Mesenchymal stem cell (in vitro differentiated cells and primary cell): ENCODE data around the gene ANKH.
A peak's percentile ranks its signal among the peaks of the same experiment; 100 is the strongest.

Source experiments
- DNase-seq: peaks from one replicate; pipeline ENCODE4 v3.0.0-alpha.2; 2013
- H2AFZ ChIP-seq: one replicate; pipeline ENCODE4 v1.6.1; 2013; ENCODE audit warnings: low read depth, mild to moderate bottlenecking, control low read depth, inconsistent platforms, low read length, moderate library complexity
- H2AK5ac ChIP-seq: 2 replicates; pipeline ENCODE4 v1.6.1; 2013; ENCODE audit warnings: low read length, moderate library complexity, mild to moderate bottlenecking, inconsistent platforms; ENCODE audit not compliant: severe bottlenecking
- H2BK120ac ChIP-seq: one replicate; pipeline ENCODE4 v1.6.1; 2013; ENCODE audit warnings: low read depth, mild to moderate bottlenecking, inconsistent platforms, low read length, moderate library complexity
- H2BK12ac ChIP-seq, 2 experiments: one replicate each; pipeline ENCODE4 v1.6.1; 2013; ENCODE audit warnings: inconsistent platforms in 2 of 2, low read length in 2 of 2, mild to moderate bottlenecking in 2 of 2, moderate library complexity in 2 of 2, control low read depth in 1 of 2
- H2BK15ac ChIP-seq: one replicate; pipeline ENCODE4 v1.6.1; 2013; ENCODE audit warnings: mild to moderate bottlenecking, low read depth, inconsistent platforms; ENCODE audit not compliant: poor library complexity, severe bottlenecking
- H2BK5ac ChIP-seq: 2 replicates; pipeline ENCODE4 v1.6.1; 2013; ENCODE audit warnings: low read depth, mild to moderate bottlenecking, low read length, control low read depth, inconsistent platforms; ENCODE audit not compliant: poor library complexity, severe bottlenecking
- H3K14ac ChIP-seq, 2 experiments: one replicate each; pipeline ENCODE4 v1.6.1; 2013; ENCODE audit warnings: inconsistent platforms in 2 of 2, low read length in 2 of 2, control low read depth in 1 of 2, mild to moderate bottlenecking in 1 of 2, moderate library complexity in 1 of 2
- H3K18ac ChIP-seq, 2 experiments: one replicate each; pipeline ENCODE4 v1.6.1; 2013; ENCODE audit warnings: inconsistent platforms in 2 of 2, low read length in 2 of 2, control low read depth in 1 of 2, low read depth in 1 of 2, mild to moderate bottlenecking in 1 of 2
- H3K23ac ChIP-seq, 2 experiments: one replicate each; pipeline ENCODE4 v1.6.1; 2013; ENCODE audit warnings: inconsistent platforms in 2 of 2, low read length in 2 of 2, mild to moderate bottlenecking in 2 of 2, moderate library complexity in 2 of 2, control low read depth in 1 of 2
- H3K27ac ChIP-seq: 2 replicates; pipeline ENCODE4 v1.5.1; 2013; ENCODE audit warnings: mild to moderate bottlenecking, moderate library complexity, low read length, control low read depth, inconsistent platforms; ENCODE audit not compliant: poor library complexity, severe bottlenecking
- H3K27me3 ChIP-seq, 2 experiments: 2 replicates each; pipeline versions ENCODE4 v1.6.1 to v1.7.0; 2013; ENCODE audit warnings: low read length in 2 of 2, mild to moderate bottlenecking in 2 of 2, moderate library complexity in 2 of 2, control low read depth in 1 of 2, inconsistent platforms in 1 of 2; ENCODE audit not compliant: control insufficient read depth in 1 of 2, insufficient read depth in 1 of 2
- H3K36me3 ChIP-seq, 2 experiments: 2 replicates each; pipeline versions ENCODE4 v1.6.1 to v1.7.0; 2013; ENCODE audit warnings: low read length in 2 of 2, control low read depth in 1 of 2, inconsistent platforms in 1 of 2, low read depth in 1 of 2, mild to moderate bottlenecking in 1 of 2; ENCODE audit not compliant: insufficient read depth in 2 of 2, control insufficient read depth in 1 of 2
- H3K4ac ChIP-seq, 2 experiments: one replicate each; pipeline ENCODE4 v1.6.1; 2013; ENCODE audit warnings: inconsistent platforms in 2 of 2, low read length in 2 of 2, mild to moderate bottlenecking in 2 of 2, moderate library complexity in 2 of 2, control low read depth in 1 of 2, low read depth in 1 of 2
- H3K4me1 ChIP-seq: 2 replicates; pipeline ENCODE4 v1.6.1; 2013; ENCODE audit warnings: low read depth, low read length, control low read depth; ENCODE audit not compliant: control insufficient read depth, insufficient read depth
- H3K4me2 ChIP-seq: 2 replicates; pipeline ENCODE4 v1.6.1; 2013; ENCODE audit warnings: low read length, mild to moderate bottlenecking, inconsistent platforms; ENCODE audit not compliant: poor library complexity, severe bottlenecking
- H3K4me3 ChIP-seq, 2 experiments: 2 replicates each; pipeline versions ENCODE4 v1.5.1 to v1.7.0; 2013; ENCODE audit warnings: low read length in 2 of 2, mild to moderate bottlenecking in 2 of 2, control low read depth in 1 of 2, low read depth in 1 of 2; ENCODE audit not compliant: insufficient read depth in 1 of 2
- H3K79me1 ChIP-seq: replicated peaks from 2 replicates; pipeline ENCODE4 v1.6.1; 2013; ENCODE audit warnings: mild to moderate bottlenecking, control low read depth, low read length, inconsistent platforms; ENCODE audit not compliant: poor library complexity, severe bottlenecking
- H3K9ac ChIP-seq: 2 replicates; pipeline ENCODE4 v1.7.0; 2013; ENCODE audit warnings: mild to moderate bottlenecking, low read length, moderate library complexity
- H3K9me3 ChIP-seq: 2 replicates; pipeline ENCODE4 v1.7.0; 2013; ENCODE audit warnings: mild to moderate bottlenecking, low read length; ENCODE audit not compliant: control insufficient read depth
- H4K8ac ChIP-seq: one replicate; pipeline ENCODE4 v1.6.1; 2013; ENCODE audit warnings: inconsistent platforms, mild to moderate bottlenecking, low read length, moderate library complexity
- H4K91ac ChIP-seq: one replicate; pipeline ENCODE4 v1.6.1; 2013; ENCODE audit warnings: mild to moderate bottlenecking, low read length, inconsistent platforms
- WGBS: methylation state at CpG from one replicate; pipeline ENCODE4 v1.1.7; 2013; ENCODE audit warnings: mixed read lengths; 5-methylcytosine and 5-hydroxymethylcytosine counted together

ANKH gene

GRCh38 chr5:14679595-14679994 is 192.0 kb downstream of the ANKH start:
- H3K79me1 ChIP-seq, result peaks cover 35% of the 10 kb centered on the region
- no peak overlapping the region for H2BK5ac ChIP-seq
- no peak overlapping the region for H3K27ac ChIP-seq
- H4K91ac ChIP-seq, result no peak overlapping the region
- no peak overlapping the region for H2AFZ ChIP-seq
- H3K36me3 ChIP-seq, result peaks cover 21 to 68% of the 10 kb centered on the region in 2 experiments
- no peak for DNase-seq
- no peak overlapping the region for H4K8ac ChIP-seq
- WGBS, result 100% methylated on average over 1 of the region's 1 CpG
- H2BK120ac ChIP-seq, result no peak overlapping the region
- no peak overlapping the region for H3K23ac ChIP-seq
- no peak overlapping the region for H3K4ac ChIP-seq
- no peak overlapping the region for H3K9ac ChIP-seq
- H2BK15ac ChIP-seq, result no peak overlapping the region
- no peak overlapping the region for H2BK12ac ChIP-seq
- no peak overlapping the region for H3K4me3 ChIP-seq
- no peaks in the 10 kb centered on the region for H3K27me3 ChIP-seq
- no peak overlapping the region for H3K18ac ChIP-seq
- no peak overlapping the region for H3K14ac ChIP-seq
- no peaks in the 10 kb centered on the region for H3K9me3 ChIP-seq
- H3K4me2 ChIP-seq, result no peak overlapping the region
- H2AK5ac ChIP-seq, result no peak overlapping the region
- H3K4me1 ChIP-seq, result peaks cover 8% of the 10 kb centered on the region

- H2BK15ac ChIP-seq, result no peak overlapping the region
- no peak overlapping the region for H3K18ac ChIP-seq
- peaks cover 22 to 67% of the 10 kb centered on the region in 2 experiments for H3K36me3 ChIP-seq
- H4K91ac ChIP-seq, result no peak overlapping the region
- no peak overlapping the region for H2AFZ ChIP-seq
- no peak overlapping the region for H3K9ac ChIP-seq
- no peak for DNase-seq
- H4K8ac ChIP-seq, result no peak overlapping the region
- no peak overlapping the region for H2BK120ac ChIP-seq
- H3K27ac ChIP-seq, result no peak overlapping the region
- H2BK12ac ChIP-seq, result no peak overlapping the region
- no peak overlapping the region for H2BK5ac ChIP-seq
- H3K4ac ChIP-seq, result no peak overlapping the region
- H3K23ac ChIP-seq, result no peak overlapping the region
- 100% methylated on average over 4 of the region's 5 CpGs for WGBS
- no peak overlapping the region for H3K14ac ChIP-seq
- peaks cover 14% of the 10 kb centered on the region for H3K4me1 ChIP-seq
- H3K4me2 ChIP-seq, result no peak overlapping the region
- H3K4me3 ChIP-seq, result no peak overlapping the region
- H2AK5ac ChIP-seq, result no peak overlapping the region
- H3K27me3 ChIP-seq, result no peaks in the 10 kb centered on the region
- peaks cover 33% of the 10 kb centered on the region for H3K79me1 ChIP-seq
- H3K9me3 ChIP-seq, result no peaks in the 10 kb centered on the region
Measured at GRCh38 chr5:14678773-14679334, 192.7 kb downstream of the ANKH start.

GRCh38 chr5:14676320-14676719 is 195.3 kb downstream of the ANKH start:
- peak; percentile 51 for DNase-seq
- 77% methylated on average over 3 of the region's 3 CpGs for WGBS

GRCh38 chr5:14675865-14676300 is 195.7 kb downstream of the ANKH start:
- Histone ChIP-seq H3K23ac (no peak overlapping the region), H3K4ac (no peak overlapping the region), H3K27me3 (no peaks in the 10 kb centered on the region), H3K4me2 (no peak overlapping the region), H3K79me1 (peaks cover 35% of the 10 kb centered on the region), H2BK120ac (no peak overlapping the region), H3K18ac (no peak overlapping the region), H2BK12ac (no peak overlapping the region), H4K91ac (no peak overlapping the region), H2AFZ (no peak overlapping the region), H3K9me3 (no peaks in the 10 kb centered on the region), H4K8ac (no peak overlapping the region), H3K4me3 (no peak overlapping the region), H2AK5ac (peak overlapping the region; percentile 27), H3K36me3 (peaks cover 17 to 41% of the 10 kb centered on the region in 2 experiments), H2BK15ac (no peak overlapping the region), H3K9ac (no peak overlapping the region), H3K4me1 (peaks cover 18% of the 10 kb centered on the region), H2BK5ac (no peak overlapping the region), H3K27ac (peak overlapping the region; percentile 60), H3K14ac (no peak overlapping the region)
- 92% methylated on average over 3 of the region's 6 CpGs for WGBS
- DNase-seq, result peak; percentile 36

More at GRCh38 chr5:14676320-14676719, 195.3 kb downstream of the ANKH start:
- Histone ChIP-seq H2BK5ac (no peak overlapping the region), H4K91ac (peak overlapping the region; percentile 29), H3K23ac (peak overlapping the region in 1 of 2 experiments; percentile 46), H2AK5ac (peak overlapping the region; percentile 8), H2BK120ac (no peak overlapping the region), H3K9ac (no peak overlapping the region), H3K36me3 (peaks cover 18 to 45% of the 10 kb centered on the region in 2 experiments), H3K14ac (peak overlapping the region in 1 of 2 experiments; percentile 7), H3K9me3 (no peaks in the 10 kb centered on the region), H3K4me1 (peaks cover 18% of the 10 kb centered on the region), H3K4me3 (no peak overlapping the region), H3K4ac (peak overlapping the region in 1 of 2 experiments; percentile 60), H3K27me3 (no peaks in the 10 kb centered on the region), H3K4me2 (no peak overlapping the region), H3K18ac (peak overlapping the region; percentile 29 to 81), H3K79me1 (peaks cover 34% of the 10 kb centered on the region), H2BK15ac (no peak overlapping the region), H3K27ac (no peak overlapping the region), H4K8ac (peak overlapping the region; percentile 41), H2BK12ac (peak overlapping the region; percentile 1 to 28), H2AFZ (no peak overlapping the region)
